ENCODE measurements around the gene FTCD.

Gene FTCD

GRCh38 chr21:46168238-46168637 lies 12.9 kb upstream of the FTCD start:
- Histone ChIP-seq H3K4ac (ENCODE audit: low read depth, low read length) (no peak overlapping the region), H2AFZ (ENCODE audit: insufficient read depth, low read length, poor library complexity) (no peak overlapping the region), H3K79me2 (ENCODE audit: control insufficient read depth, insufficient read depth, low read length, poor library complexity) (no peaks in the 10 kb centered on the region), H2BK5ac (ENCODE audit: low read depth, low read length, poor library complexity) (no peak overlapping the region), H3K4me3 (ENCODE audit: low read depth, low read length) (no peak overlapping the region), H2BK120ac (ENCODE audit: insufficient read depth, low read length, poor library complexity) (no peak overlapping the region), H3K4me1 (ENCODE audit: control insufficient read depth in 1 of 2, insufficient read depth in 2 of 2, low read length in 2 of 2) (no peaks in the 10 kb centered on the region), H3K4me2 (ENCODE audit: low read length) (no peak overlapping the region), H4K12ac (ENCODE audit: low read depth, low read length) (no peak overlapping the region), H4K91ac (ENCODE audit: low read depth, low read length) (no peak overlapping the region), H3K79me1 (ENCODE audit: low read length) (no peaks in the 10 kb centered on the region), H2AK5ac (ENCODE audit: low read length) (no peak overlapping the region), H2BK12ac (ENCODE audit: low read length) (no peak overlapping the region), H3K9ac (ENCODE audit: low read length) (no peak overlapping the region), H3K23ac (ENCODE audit: low read length) (no peak overlapping the region), H3K27ac (ENCODE audit: low read depth, low read length) (no peak overlapping the region), H4K8ac (ENCODE audit: low read depth, low read length) (no peak overlapping the region), H3K9me3 (ENCODE audit: insufficient read depth, low read depth, low read length) (peaks cover 3% of the 10 kb centered on the region), H3K18ac (ENCODE audit: low read length) (no peak overlapping the region), H3K27me3 (ENCODE audit: insufficient read depth, low read length) (no peaks in the 10 kb centered on the region), H3K36me3 (ENCODE audit: control insufficient read depth in 1 of 2, insufficient read depth in 2 of 2, low read length in 2 of 2) (peaks cover 0 to 3% of the 10 kb centered on the region in 2 experiments), H3K14ac (ENCODE audit: low read length) (no peak overlapping the region)
- no CpG with 5 or more reads among the region's 14 CpGs for WGBS (ENCODE audit: extremely low coverage, insufficient coverage, insufficient read length)
- DNase-seq: no peak

- Histone ChIP-seq H3K27me3 (ENCODE audit: insufficient read depth, low read length) (no peaks in the 10 kb centered on the region), H3K4ac (ENCODE audit: low read depth, low read length) (no peak overlapping the region), H3K27ac (ENCODE audit: low read depth, low read length) (no peak overlapping the region), H2AFZ (ENCODE audit: insufficient read depth, low read length, poor library complexity) (no peak overlapping the region), H3K79me2 (ENCODE audit: control insufficient read depth, insufficient read depth, low read length, poor library complexity) (no peaks in the 10 kb centered on the region), H3K23ac (ENCODE audit: low read length) (no peak overlapping the region), H3K4me3 (ENCODE audit: low read depth, low read length) (no peak overlapping the region), H3K18ac (ENCODE audit: low read length) (no peak overlapping the region), H2BK5ac (ENCODE audit: low read depth, low read length, poor library complexity) (no peak overlapping the region), H3K14ac (ENCODE audit: low read length) (no peak overlapping the region), H3K4me1 (ENCODE audit: control insufficient read depth in 1 of 2, insufficient read depth in 2 of 2, low read length in 2 of 2) (no peaks in the 10 kb centered on the region), H2BK12ac (ENCODE audit: low read length) (no peak overlapping the region), H3K4me2 (ENCODE audit: low read length) (no peak overlapping the region), H4K12ac (ENCODE audit: low read depth, low read length) (no peak overlapping the region), H3K9ac (ENCODE audit: low read length) (no peak overlapping the region), H4K8ac (ENCODE audit: low read depth, low read length) (no peak overlapping the region), H2BK120ac (ENCODE audit: insufficient read depth, low read length, poor library complexity) (no peak overlapping the region), H3K79me1 (ENCODE audit: low read length) (no peaks in the 10 kb centered on the region), H2AK5ac (ENCODE audit: low read length) (no peak overlapping the region), H3K36me3 (ENCODE audit: control insufficient read depth in 1 of 2, insufficient read depth in 2 of 2, low read length in 2 of 2) (peaks cover 10 to 11% of the 10 kb centered on the region in 2 experiments), H4K91ac (ENCODE audit: low read depth, low read length) (no peak overlapping the region), H3K9me3 (ENCODE audit: insufficient read depth, low read depth, low read length) (peaks cover 9% of the 10 kb centered on the region)
- no peak for DNase-seq
These were observed 9.7 kb upstream of the FTCD start for GRCh38 chr21:46165098-46165497.

- H3K27ac ChIP-seq (ENCODE audit: low read depth, low read length): no peak overlapping the region
- H4K8ac ChIP-seq (ENCODE audit: low read depth, low read length): no peak overlapping the region
- no peaks in the 10 kb centered on the region for H3K79me1 ChIP-seq (ENCODE audit: low read length)
- H3K4me3 ChIP-seq (ENCODE audit: low read depth, low read length): no peak overlapping the region
- no CpG with 5 or more reads among the region's 4 CpGs for WGBS (ENCODE audit: extremely low coverage, insufficient coverage, insufficient read length)
- H3K18ac ChIP-seq (ENCODE audit: low read length): no peak overlapping the region
- peaks cover 10 to 11% of the 10 kb centered on the region in 2 experiments for H3K36me3 ChIP-seq (ENCODE audit: control insufficient read depth in 1 of 2, insufficient read depth in 2 of 2, low read length in 2 of 2)
- no peak overlapping the region for H2AK5ac ChIP-seq (ENCODE audit: low read length)
- H3K9me3 ChIP-seq (ENCODE audit: insufficient read depth, low read depth, low read length): peaks cover 9% of the 10 kb centered on the region
- H3K4ac ChIP-seq (ENCODE audit: low read depth, low read length): no peak overlapping the region
- no peak overlapping the region for H4K12ac ChIP-seq (ENCODE audit: low read depth, low read length)
- no peak for DNase-seq
- H3K4me2 ChIP-seq (ENCODE audit: low read length): no peak overlapping the region
- H3K27me3 ChIP-seq (ENCODE audit: insufficient read depth, low read length): no peaks in the 10 kb centered on the region
- H2BK120ac ChIP-seq (ENCODE audit: insufficient read depth, low read length, poor library complexity): no peak overlapping the region
- no peak overlapping the region for H2BK12ac ChIP-seq (ENCODE audit: low read length)
- no peak overlapping the region for H3K14ac ChIP-seq (ENCODE audit: low read length)
- H3K23ac ChIP-seq (ENCODE audit: low read length): no peak overlapping the region
- H4K91ac ChIP-seq (ENCODE audit: low read depth, low read length): no peak overlapping the region
- H2AFZ ChIP-seq (ENCODE audit: insufficient read depth, low read length, poor library complexity): no peak overlapping the region
- no peaks in the 10 kb centered on the region for H3K4me1 ChIP-seq (ENCODE audit: control insufficient read depth in 1 of 2, insufficient read depth in 2 of 2, low read length in 2 of 2)
- H3K79me2 ChIP-seq (ENCODE audit: control insufficient read depth, insufficient read depth, low read length, poor library complexity): no peaks in the 10 kb centered on the region
- H2BK5ac ChIP-seq (ENCODE audit: low read depth, low read length, poor library complexity): no peak overlapping the region
- H3K9ac ChIP-seq (ENCODE audit: low read length): no peak overlapping the region
These were observed 8.0 kb upstream of the FTCD start for GRCh38 chr21:46163380-46163779.

- WGBS (ENCODE audit: extremely low coverage, insufficient coverage, insufficient read length): no CpG with 5 or more reads among the region's 72 CpGs
- H3K14ac ChIP-seq (ENCODE audit: low read length): no peak overlapping the region
- no peak overlapping the region for H2BK5ac ChIP-seq (ENCODE audit: low read depth, low read length, poor library complexity)
- H3K27me3 ChIP-seq (ENCODE audit: insufficient read depth, low read length): no peaks in the 10 kb centered on the region
- no peak overlapping the region for H4K12ac ChIP-seq (ENCODE audit: low read depth, low read length)
- H2AK5ac ChIP-seq (ENCODE audit: low read length): no peak overlapping the region
- H3K4me2 ChIP-seq (ENCODE audit: low read length): no peak overlapping the region
- no peak overlapping the region for H3K4me3 ChIP-seq (ENCODE audit: low read depth, low read length)
- no peak overlapping the region for H3K9ac ChIP-seq (ENCODE audit: low read length)
- peaks cover 8 to 10% of the 10 kb centered on the region in 2 experiments for H3K36me3 ChIP-seq (ENCODE audit: control insufficient read depth in 1 of 2, insufficient read depth in 2 of 2, low read length in 2 of 2)
- no peak overlapping the region for H2BK120ac ChIP-seq (ENCODE audit: insufficient read depth, low read length, poor library complexity)
- DNase-seq: no peak
- no peak overlapping the region for H4K91ac ChIP-seq (ENCODE audit: low read depth, low read length)
- H3K27ac ChIP-seq (ENCODE audit: low read depth, low read length): no peak overlapping the region
- H2AFZ ChIP-seq (ENCODE audit: insufficient read depth, low read length, poor library complexity): no peak overlapping the region
- peaks cover 6% of the 10 kb centered on the region for H3K9me3 ChIP-seq (ENCODE audit: insufficient read depth, low read depth, low read length)
- no peak overlapping the region for H2BK12ac ChIP-seq (ENCODE audit: low read length)
- no peaks in the 10 kb centered on the region for H3K79me2 ChIP-seq (ENCODE audit: control insufficient read depth, insufficient read depth, low read length, poor library complexity)
- no peak overlapping the region for H3K18ac ChIP-seq (ENCODE audit: low read length)
- no peaks in the 10 kb centered on the region for H3K4me1 ChIP-seq (ENCODE audit: control insufficient read depth in 1 of 2, insufficient read depth in 2 of 2, low read length in 2 of 2)
- no peak overlapping the region for H3K4ac ChIP-seq (ENCODE audit: low read depth, low read length)
- no peaks in the 10 kb centered on the region for H3K79me1 ChIP-seq (ENCODE audit: low read length)
- H4K8ac ChIP-seq (ENCODE audit: low read depth, low read length): no peak overlapping the region
- H3K23ac ChIP-seq (ENCODE audit: low read length): no peak overlapping the region
These were observed 6.5 kb upstream of the FTCD start for GRCh38 chr21:46161633-46162592.
